Measurements from ENCODE around the gene GPER1. TPM values are rescaled to one million over a fixed set of nuclear protein-coding genes. Genes with fewer than 3 reads are reported as not detected.

The GPER1 gene
- total and polyA plus RNA-seq, 4 donors: 2.9 to 23.1 (median 7.4) TPM

DNA sequence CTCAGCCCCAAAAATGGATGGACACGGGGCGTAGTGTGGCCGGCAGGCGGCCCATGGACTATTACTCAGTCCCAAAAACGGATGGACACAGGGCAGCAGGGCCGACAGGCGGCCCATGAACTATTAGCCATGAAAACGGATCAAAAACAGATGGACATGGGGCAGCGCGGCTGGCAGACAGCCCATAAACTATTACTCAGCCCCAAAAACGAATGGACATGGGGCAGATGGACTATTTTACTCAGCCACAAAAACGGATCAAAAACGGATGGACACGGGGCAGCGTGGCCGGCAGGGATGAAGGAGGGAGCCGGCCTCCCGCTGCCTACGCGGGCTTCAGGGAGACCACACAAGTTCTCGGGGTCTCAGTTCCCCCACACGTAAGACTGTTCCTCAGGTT, 32.9 kb downstream of the GPER1 start:
- WGBS: 94% methylated on average over 22 of the region's 22 CpGs
- peaks cover 0 to 13% (median 8%) of the 10 kb centered on the region in 4 donors for H3K4me1 ChIP-seq (ENCODE audit: control insufficient read depth in 4 of 4, insufficient read depth in 4 of 4, low read length in 3 of 4)
- H3K27ac ChIP-seq (ENCODE audit: low read depth in 1 of 2, low read length in 2 of 2): no peak overlapping the region
- no peaks in the 10 kb centered on the region for H3K36me3 ChIP-seq (ENCODE audit: control insufficient read depth in 4 of 4, insufficient read depth in 3 of 4, low read depth in 1 of 4, low read length in 3 of 4)
- H3K27me3 ChIP-seq (ENCODE audit: control insufficient read depth in 4 of 4, insufficient read depth in 4 of 4, low read length in 3 of 4): no peaks in the 10 kb centered on the region
- no peaks in the 10 kb centered on the region for H3K9me3 ChIP-seq (ENCODE audit: control insufficient read depth in 4 of 4, low read length in 3 of 4)
- DNase-seq (ENCODE audit: low spot score): no peak
- no peak overlapping the region for H3K9ac ChIP-seq (ENCODE audit: low read depth in 1 of 2, low read length in 2 of 2)
- TF ChIP-seq, protein P1, sequence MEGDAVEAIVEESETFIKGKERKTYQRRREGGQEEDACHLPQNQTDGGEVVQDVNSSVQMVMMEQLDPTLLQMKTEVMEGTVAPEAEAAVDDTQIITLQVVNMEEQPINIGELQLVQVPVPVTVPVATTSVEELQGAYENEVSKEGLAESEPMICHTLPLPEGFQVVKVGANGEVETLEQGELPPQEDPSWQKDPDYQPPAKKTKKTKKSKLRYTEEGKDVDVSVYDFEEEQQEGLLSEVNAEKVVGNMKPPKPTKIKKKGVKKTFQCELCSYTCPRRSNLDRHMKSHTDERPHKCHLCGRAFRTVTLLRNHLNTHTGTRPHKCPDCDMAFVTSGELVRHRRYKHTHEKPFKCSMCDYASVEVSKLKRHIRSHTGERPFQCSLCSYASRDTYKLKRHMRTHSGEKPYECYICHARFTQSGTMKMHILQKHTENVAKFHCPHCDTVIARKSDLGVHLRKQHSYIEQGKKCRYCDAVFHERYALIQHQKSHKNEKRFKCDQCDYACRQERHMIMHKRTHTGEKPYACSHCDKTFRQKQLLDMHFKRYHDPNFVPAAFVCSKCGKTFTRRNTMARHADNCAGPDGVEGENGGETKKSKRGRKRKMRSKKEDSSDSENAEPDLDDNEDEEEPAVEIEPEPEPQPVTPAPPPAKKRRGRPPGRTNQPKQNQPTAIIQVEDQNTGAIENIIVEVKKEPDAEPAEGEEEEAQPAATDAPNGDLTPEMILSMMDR (IDR thresholded peaks at IDR 0.05; ENCODE audit: low read depth, low read length, missing input control): no peak
- TF ChIP-seq EGR1 (IDR thresholded peaks at IDR 0.05; ENCODE audit: low read depth in 2 of 2) (no peak), SP1 (IDR thresholded peaks at IDR 0.05) (no peak), JUND (IDR thresholded peaks at IDR 0.05) (no peak), FOXA1 (IDR thresholded peaks at IDR 0.05) (no peak), RXRA (IDR thresholded peaks at IDR 0.05) (no peak), HNF4A (conservative IDR thresholded peaks at IDR 0.05) (no peak), HNF4G (IDR thresholded peaks at IDR 0.05) (no peak), GABPA (IDR thresholded peaks at IDR 0.05 in 1 of 2, conservative IDR thresholded peaks at IDR 0.05 in 1 of 2) (no peak)
- TF ChIP-seq, protein P2, sequence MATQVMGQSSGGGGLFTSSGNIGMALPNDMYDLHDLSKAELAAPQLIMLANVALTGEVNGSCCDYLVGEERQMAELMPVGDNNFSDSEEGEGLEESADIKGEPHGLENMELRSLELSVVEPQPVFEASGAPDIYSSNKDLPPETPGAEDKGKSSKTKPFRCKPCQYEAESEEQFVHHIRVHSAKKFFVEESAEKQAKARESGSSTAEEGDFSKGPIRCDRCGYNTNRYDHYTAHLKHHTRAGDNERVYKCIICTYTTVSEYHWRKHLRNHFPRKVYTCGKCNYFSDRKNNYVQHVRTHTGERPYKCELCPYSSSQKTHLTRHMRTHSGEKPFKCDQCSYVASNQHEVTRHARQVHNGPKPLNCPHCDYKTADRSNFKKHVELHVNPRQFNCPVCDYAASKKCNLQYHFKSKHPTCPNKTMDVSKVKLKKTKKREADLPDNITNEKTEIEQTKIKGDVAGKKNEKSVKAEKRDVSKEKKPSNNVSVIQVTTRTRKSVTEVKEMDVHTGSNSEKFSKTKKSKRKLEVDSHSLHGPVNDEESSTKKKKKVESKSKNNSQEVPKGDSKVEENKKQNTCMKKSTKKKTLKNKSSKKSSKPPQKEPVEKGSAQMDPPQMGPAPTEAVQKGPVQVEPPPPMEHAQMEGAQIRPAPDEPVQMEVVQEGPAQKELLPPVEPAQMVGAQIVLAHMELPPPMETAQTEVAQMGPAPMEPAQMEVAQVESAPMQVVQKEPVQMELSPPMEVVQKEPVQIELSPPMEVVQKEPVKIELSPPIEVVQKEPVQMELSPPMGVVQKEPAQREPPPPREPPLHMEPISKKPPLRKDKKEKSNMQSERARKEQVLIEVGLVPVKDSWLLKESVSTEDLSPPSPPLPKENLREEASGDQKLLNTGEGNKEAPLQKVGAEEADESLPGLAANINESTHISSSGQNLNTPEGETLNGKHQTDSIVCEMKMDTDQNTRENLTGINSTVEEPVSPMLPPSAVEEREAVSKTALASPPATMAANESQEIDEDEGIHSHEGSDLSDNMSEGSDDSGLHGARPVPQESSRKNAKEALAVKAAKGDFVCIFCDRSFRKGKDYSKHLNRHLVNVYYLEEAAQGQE (IDR thresholded peaks at IDR 0.05): no peak
- no peak overlapping the region for H3K4me3 ChIP-seq (ENCODE audit: low read depth in 1 of 3, low read length in 3 of 3)

DNA sequence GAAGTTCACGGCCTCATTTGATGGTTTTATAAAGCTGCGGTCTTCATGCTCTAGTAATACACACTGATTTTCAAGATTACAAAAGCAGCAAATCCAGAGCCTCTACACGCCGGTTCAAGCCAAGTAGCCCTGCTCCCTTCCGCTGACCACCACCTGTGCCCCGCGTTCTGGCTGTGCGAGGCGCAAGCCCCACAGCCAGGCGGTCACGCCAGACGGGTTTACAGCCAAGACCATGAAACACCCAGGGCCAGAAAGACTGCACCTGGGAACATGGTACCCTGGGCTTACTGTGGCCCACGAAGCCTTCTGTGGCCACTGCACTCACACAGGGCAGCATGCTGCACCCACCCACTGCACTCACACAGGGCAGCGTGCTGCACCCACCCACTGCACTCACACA, 33.6 kb downstream of the GPER1 start:
- TF ChIP-seq HNF4G (IDR thresholded peaks at IDR 0.05) (no peak), YY1 (IDR thresholded peaks at IDR 0.05) (no peak), FOXA2 (IDR thresholded peaks at IDR 0.05) (no peak), HNF4A (conservative IDR thresholded peaks at IDR 0.05) (no peak), EGR1 (IDR thresholded peaks at IDR 0.05; ENCODE audit: low read depth in 2 of 2) (no peak)
- TF ChIP-seq, protein P3, sequence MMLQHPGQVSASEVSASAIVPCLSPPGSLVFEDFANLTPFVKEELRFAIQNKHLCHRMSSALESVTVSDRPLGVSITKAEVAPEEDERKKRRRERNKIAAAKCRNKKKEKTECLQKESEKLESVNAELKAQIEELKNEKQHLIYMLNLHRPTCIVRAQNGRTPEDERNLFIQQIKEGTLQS (IDR thresholded peaks at IDR 0.05): no peak
- TF ChIP-seq, protein P2 (IDR thresholded peaks at IDR 0.05): no peak
- Histone ChIP-seq H3K4me3 (ENCODE audit: low read depth in 1 of 3, low read length in 3 of 3) (no peak overlapping the region), H3K27me3 (ENCODE audit: control insufficient read depth in 4 of 4, insufficient read depth in 4 of 4, low read length in 3 of 4) (no peaks in the 10 kb centered on the region), H3K4me1 (ENCODE audit: control insufficient read depth in 4 of 4, insufficient read depth in 4 of 4, low read length in 3 of 4) (peaks cover 0 to 13% (median 8%) of the 10 kb centered on the region in 4 donors), H3K9ac (ENCODE audit: low read depth in 1 of 2, low read length in 2 of 2) (no peak overlapping the region), H3K27ac (ENCODE audit: low read depth in 1 of 2, low read length in 2 of 2) (no peak overlapping the region), H3K9me3 (ENCODE audit: control insufficient read depth in 4 of 4, low read length in 3 of 4) (no peaks in the 10 kb centered on the region), H3K36me3 (ENCODE audit: control insufficient read depth in 4 of 4, insufficient read depth in 3 of 4, low read depth in 1 of 4, low read length in 3 of 4) (no peaks in the 10 kb centered on the region)
- no peak for DNase-seq (ENCODE audit: low spot score)
- 95% methylated on average over 14 of the region's 14 CpGs for WGBS
